Adrenal gland (tissue), 5 donors: ENCODE data around the gene FSIP1.

Source experiments
- POLR2A ChIP-seq, 2 donors: fragments of 450-650 bp; IDR thresholded peaks; one replicate each; pipeline ENCODE4 v1.6.1; 2017; ENCODE audit warnings: antibody characterized with exemption in 2 of 2, mild to moderate bottlenecking in 2 of 2, moderate library complexity in 1 of 2
- TF ChIP-seq, protein P1 (sequence below), 6 experiments: fragments of 450-650 bp in 4 of 6; fragments of 200-600 bp in 2 of 6; sonication (generic) in 1 of 6; IDR thresholded peaks; 1 replicate in 5 of 6; 2 replicates in 1 of 6; pipeline versions ENCODE4 v1.5.1 to v1.8.0; 2016 to 2021; ENCODE audit warnings: antibody characterized with exemption in 6 of 6, mild to moderate bottlenecking in 2 of 6, moderate library complexity in 1 of 6
- donor health status: DM: no; HTN: no; CAD: no.

GRCh38 chr15:39597336-39597735 is 185.3 kb downstream of the FSIP1 start:
- TF ChIP-seq, protein P1, sequence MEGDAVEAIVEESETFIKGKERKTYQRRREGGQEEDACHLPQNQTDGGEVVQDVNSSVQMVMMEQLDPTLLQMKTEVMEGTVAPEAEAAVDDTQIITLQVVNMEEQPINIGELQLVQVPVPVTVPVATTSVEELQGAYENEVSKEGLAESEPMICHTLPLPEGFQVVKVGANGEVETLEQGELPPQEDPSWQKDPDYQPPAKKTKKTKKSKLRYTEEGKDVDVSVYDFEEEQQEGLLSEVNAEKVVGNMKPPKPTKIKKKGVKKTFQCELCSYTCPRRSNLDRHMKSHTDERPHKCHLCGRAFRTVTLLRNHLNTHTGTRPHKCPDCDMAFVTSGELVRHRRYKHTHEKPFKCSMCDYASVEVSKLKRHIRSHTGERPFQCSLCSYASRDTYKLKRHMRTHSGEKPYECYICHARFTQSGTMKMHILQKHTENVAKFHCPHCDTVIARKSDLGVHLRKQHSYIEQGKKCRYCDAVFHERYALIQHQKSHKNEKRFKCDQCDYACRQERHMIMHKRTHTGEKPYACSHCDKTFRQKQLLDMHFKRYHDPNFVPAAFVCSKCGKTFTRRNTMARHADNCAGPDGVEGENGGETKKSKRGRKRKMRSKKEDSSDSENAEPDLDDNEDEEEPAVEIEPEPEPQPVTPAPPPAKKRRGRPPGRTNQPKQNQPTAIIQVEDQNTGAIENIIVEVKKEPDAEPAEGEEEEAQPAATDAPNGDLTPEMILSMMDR (IDR thresholded peaks at IDR 0.05), result no peak
- no peak for TF ChIP-seq POLR2A (IDR thresholded peaks at IDR 0.05)
